K562 (cell line): Measurements from ENCODE around the gene OPA1. TPM values are rescaled to one million over a fixed set of nuclear protein-coding genes. Genes with fewer than 3 reads are reported as not detected.

Experiments
- HDAC3 ChIP-seq: fragments of 450-650 bp; IDR thresholded peaks from 2 replicates; pipeline ENCODE4 v1.6.1; 2018; ENCODE audit warnings: borderline replicate concordance, mild to moderate bottlenecking, moderate library complexity; ENCODE audit not compliant: partially characterized antibody
- KDM4B ChIP-seq, 2 experiments: fragments of 450-650 bp in 1 of 2; sonication (generic) in 1 of 2; IDR thresholded peaks; 2 replicates each; pipeline ENCODE4 v1.6.1; 2016 to 2017; ENCODE audit warnings: borderline replicate concordance in 2 of 2, antibody characterized with exemption in 1 of 2, low read depth in 1 of 2, mild to moderate bottlenecking in 1 of 2
- MAFF ChIP-seq: IDR thresholded peaks from 2 replicates; pipeline ENCODE4 v1.6.1; 2012; ENCODE audit warnings: low read length, improper control_type of control experiment
- NFYB ChIP-seq: IDR thresholded peaks from 2 replicates; pipeline ENCODE4 v1.6.1; 2011; ENCODE audit warnings: mild to moderate bottlenecking, moderate library complexity; ENCODE audit not compliant: insufficient read length; ENCODE audit errors: extremely low read depth
- NKRF ChIP-seq: fragments of 450-650 bp; IDR thresholded peaks from 2 replicates; pipeline ENCODE4 v1.6.1; 2016; ENCODE audit warnings: borderline replicate concordance
- ZFP30 ChIP-seq: fragments of 250-450 bp; sonication (Bioruptor Pico); IDR thresholded peaks from 2 replicates; pipeline ENCODE4 v1.8.0; 2022; ENCODE audit warnings: moderate library complexity, mild to moderate bottlenecking, inconsistent platforms, borderline replicate concordance
- ZKSCAN3 ChIP-seq: fragments of 250-450 bp; sonication (Bioruptor Pico); IDR thresholded peaks from 2 replicates; pipeline ENCODE4 v1.4.0; 2020
- ZSCAN29 ChIP-seq: fragments of 450-650 bp; IDR thresholded peaks from 2 replicates; pipeline ENCODE4 v1.6.1; 2017
- polyA plus RNA-seq, 8 experiments: library from polyadenylated mRNA; depleted of rRNA in 4 of 8; stranded (reverse) in 5 of 8; unstranded in 3 of 8; fragments of >200 nt; fragmentation: Nextera tagmentation in 2 of 8; fragmentation: Illumina TruSeq in 1 of 8; extraction: Ambion mirVana in 2 of 8; extraction: Trizol in 1 of 8; gene quantifications; 2 replicates each; pipeline versions ENCODE4 v1.2.1 to v1.2.3, GENCODE V29; 2011 to 2014; ENCODE audit warnings: inconsistent platforms in 1 of 8, missing spikeins in 1 of 8
- total RNA-seq, 7 experiments: library from RNA; depleted of rRNA in 6 of 7; stranded (reverse); fragments of >200 nt in 6 of 7; fragmentation: Illumina TruSeq in 2 of 7; extraction: Trizol in 2 of 7; gene quantifications; 2 replicates each; pipeline versions ENCODE4 v1.2.1 to v1.2.3, GENCODE V29; 2011 to 2021; ENCODE audit warnings: low replicate concordance in 1 of 7
- TF ChIP-seq, protein P1 (sequence below): fragments of 450-650 bp; IDR thresholded peaks from 2 replicates; pipeline ENCODE4 v1.6.1; 2016; ENCODE audit warnings: missing biosample characterization, missing genetic modification characterization
- TF ChIP-seq, protein P2 (sequence below): fragments of 250-450 bp; sonication (Bioruptor Pico); IDR thresholded peaks from 2 replicates; pipeline ENCODE4 v1.5.0; 2021; ENCODE audit warnings: mild to moderate bottlenecking, moderate library complexity
- TF ChIP-seq, protein P3 (sequence below): fragments of 450-650 bp; IDR thresholded peaks from 2 replicates; pipeline ENCODE4 v1.6.1; 2016

Gene OPA1
- total and polyA plus RNA-seq, 9 of the 15 experiments (the other 6 are each of a cell fraction or from before 2014, with no cell fraction given) = 19.7 to 127 (median 94.7) TPM

DNA sequence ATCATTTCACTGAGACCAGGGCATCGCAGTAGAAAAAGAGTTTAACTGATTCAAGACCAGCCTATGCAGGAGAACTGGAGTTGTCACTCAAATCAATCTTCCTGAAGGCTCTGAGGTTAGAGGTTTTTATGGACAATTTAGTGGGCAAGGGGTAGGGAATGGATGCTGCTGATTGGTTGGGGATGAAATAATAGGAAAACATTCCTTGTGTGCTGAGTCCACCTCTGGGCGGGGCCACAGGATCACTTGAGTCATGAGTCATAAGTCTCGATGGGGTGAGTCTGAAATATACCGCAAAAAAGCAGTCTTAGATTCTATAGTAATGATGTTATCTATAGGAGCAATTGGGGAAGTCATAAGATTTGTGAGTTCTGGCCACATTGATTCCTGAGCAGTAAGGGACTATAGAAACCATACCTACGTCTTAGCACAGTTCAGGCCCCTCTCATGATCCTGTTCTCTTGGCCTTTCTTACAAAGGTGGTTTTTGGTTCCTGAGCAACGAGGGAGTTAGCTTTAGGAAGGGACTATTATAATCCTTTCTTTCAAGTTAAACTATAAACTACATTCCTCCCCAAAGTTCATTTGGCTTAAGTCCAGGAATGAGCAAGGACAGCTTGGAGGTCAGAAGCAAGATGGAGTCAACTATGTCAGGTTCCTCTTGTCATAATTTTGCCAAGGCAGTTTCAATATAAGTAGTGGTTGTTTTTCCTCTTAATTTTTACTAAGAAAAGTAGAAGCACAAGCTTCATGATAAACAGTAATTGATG is 2.7 kb upstream of the OPA1 start (continued):
- TF ChIP-seq KDM4B (IDR thresholded peaks at IDR 0.05; ENCODE audit: borderline replicate concordance in 2 of 2, low read depth in 1 of 2) (no peak), NFYB (no peak), NKRF (no peak), ZFP30 (CRISPR knock-in tag) (no peak), MAFF (no peak), ZKSCAN3 (CRISPR knock-in tag) (peak; percentile 51; the same call in 1 of the 2 replicates), HDAC3 (no peak), ZSCAN29 (no peak)
- TF ChIP-seq, protein P1, sequence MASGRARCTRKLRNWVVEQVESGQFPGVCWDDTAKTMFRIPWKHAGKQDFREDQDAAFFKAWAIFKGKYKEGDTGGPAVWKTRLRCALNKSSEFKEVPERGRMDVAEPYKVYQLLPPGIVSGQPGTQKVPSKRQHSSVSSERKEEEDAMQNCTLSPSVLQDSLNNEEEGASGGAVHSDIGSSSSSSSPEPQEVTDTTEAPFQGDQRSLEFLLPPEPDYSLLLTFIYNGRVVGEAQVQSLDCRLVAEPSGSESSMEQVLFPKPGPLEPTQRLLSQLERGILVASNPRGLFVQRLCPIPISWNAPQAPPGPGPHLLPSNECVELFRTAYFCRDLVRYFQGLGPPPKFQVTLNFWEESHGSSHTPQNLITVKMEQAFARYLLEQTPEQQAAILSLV (tag) = peak; percentile 90
- TF ChIP-seq, protein P2, sequence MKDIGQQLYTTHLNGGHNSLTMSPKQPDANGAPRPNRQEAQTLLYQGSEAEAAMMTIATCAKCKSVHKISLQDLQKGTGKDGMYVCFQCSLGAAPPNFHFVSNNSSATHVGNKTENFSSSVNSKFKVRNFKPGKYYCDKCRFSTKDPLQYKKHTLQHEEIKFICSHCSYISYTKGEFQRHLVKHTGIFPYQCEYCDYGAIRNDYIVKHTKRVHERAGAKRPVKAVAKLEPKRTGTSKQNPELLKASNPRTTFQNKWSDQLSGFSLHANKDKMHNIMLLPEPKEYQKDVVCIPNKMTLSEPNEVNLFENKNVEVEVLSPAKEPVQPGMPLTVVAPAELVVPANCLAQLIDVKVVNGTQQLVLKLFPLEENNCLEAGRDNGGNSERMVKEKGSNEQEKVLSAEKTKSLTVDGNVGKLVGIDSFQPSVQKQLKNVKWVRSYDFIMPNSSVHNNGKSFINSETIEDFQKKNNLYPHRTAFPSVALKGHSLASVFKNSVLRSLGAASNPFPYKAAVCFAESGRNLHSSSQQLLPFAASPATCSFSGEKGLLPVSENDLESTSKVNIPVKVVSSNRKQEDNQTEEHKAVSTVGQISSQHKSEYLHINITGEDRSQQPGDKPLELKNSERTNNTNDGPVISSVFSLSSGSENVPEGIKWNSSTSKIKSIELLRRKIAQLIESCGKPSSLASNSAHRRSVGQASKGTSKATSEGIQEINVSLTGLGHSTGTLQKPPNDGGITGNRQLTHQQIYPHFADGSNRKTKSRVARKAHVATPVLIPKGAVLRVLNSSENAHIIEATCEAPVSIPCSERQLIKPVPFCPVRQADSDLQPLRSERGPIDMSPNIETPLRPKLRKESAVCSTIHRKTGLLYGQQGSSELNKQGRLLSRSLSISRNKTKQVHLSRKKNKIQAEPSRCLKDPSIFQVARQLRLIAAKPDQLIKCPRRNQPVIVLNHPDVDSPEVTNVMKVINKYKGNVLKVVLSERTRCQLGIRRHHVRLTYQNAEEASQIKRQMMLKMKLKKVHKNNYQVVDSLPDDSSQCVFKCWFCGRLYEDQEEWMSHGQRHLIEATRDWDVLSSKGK (CRISPR knock-in tag) = 0 out of 2 replicates have a peak, but pooled peaks have one; percentile 25
- TF ChIP-seq, protein P3, sequence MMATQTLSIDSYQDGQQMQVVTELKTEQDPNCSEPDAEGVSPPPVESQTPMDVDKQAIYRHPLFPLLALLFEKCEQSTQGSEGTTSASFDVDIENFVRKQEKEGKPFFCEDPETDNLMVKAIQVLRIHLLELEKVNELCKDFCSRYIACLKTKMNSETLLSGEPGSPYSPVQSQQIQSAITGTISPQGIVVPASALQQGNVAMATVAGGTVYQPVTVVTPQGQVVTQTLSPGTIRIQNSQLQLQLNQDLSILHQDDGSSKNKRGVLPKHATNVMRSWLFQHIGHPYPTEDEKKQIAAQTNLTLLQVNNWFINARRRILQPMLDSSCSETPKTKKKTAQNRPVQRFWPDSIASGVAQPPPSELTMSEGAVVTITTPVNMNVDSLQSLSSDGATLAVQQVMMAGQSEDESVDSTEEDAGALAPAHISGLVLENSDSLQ = peak; percentile 75
